Breast epithelium (tissue), 4 donors: ENCODE results near the gene PRCC. TPM values are rescaled to one million over a fixed set of nuclear protein-coding genes. Genes with fewer than 3 reads are reported as not detected.

Experiments used
- DNase-seq, 2 donors: peaks; one replicate each; pipeline ENCODE4 v3.0.0-alpha.2; 2019; ENCODE audit warnings: low spot score in 2 of 2
- H3K27ac ChIP-seq, 2 donors: fragments of 200-600 bp; sonication (generic) in 1 of 2; one replicate each; pipeline ENCODE4 v1.5.1; 2016 to 2019; ENCODE audit warnings: mild to moderate bottlenecking in 1 of 2
- H3K27me3 ChIP-seq, 2 donors: fragments of 200-600 bp; sonication (generic) in 1 of 2; one replicate each; pipeline versions ENCODE4 v1.5.1 to v1.6.0; 2017 to 2019; ENCODE audit warnings: control low read depth in 1 of 2, mild to moderate bottlenecking in 1 of 2
- H3K36me3 ChIP-seq: fragments of 200-600 bp; one replicate; pipeline ENCODE4 v1.5.1; 2019
- H3K4me1 ChIP-seq, 2 donors: fragments of 200-600 bp; sonication (generic); one replicate each; pipeline ENCODE4 v1.5.1; 2016 to 2019; ENCODE audit warnings: control low read depth in 1 of 2
- H3K4me3 ChIP-seq, 3 donors: fragments of 200-600 bp; sonication (generic); 1 replicate in 2 of 3; 2 replicates in 1 of 3; pipeline ENCODE4 v1.5.1; 2016 to 2019; ENCODE audit warnings: mild to moderate bottlenecking in 3 of 3, moderate library complexity in 2 of 3
- H3K9me3 ChIP-seq, 2 donors: fragments of 200-600 bp; sonication (generic) in 1 of 2; one replicate each; pipeline ENCODE4 v1.5.1; 2016 to 2019; ENCODE audit warnings: control low read depth in 1 of 2
- CTCF ChIP-seq, 3 donors: fragments of 450-650 bp; IDR thresholded peaks; one replicate each; pipeline ENCODE4 v1.5.1; 2016 to 2017; ENCODE audit warnings: antibody characterized with exemption in 3 of 3, mild to moderate bottlenecking in 3 of 3, moderate library complexity in 3 of 3
- POLR2A ChIP-seq: fragments of 450-650 bp; IDR thresholded peaks from one replicate; pipeline ENCODE4 v1.6.1; 2016; ENCODE audit warnings: antibody characterized with exemption, mild to moderate bottlenecking, moderate library complexity
- POLR2AphosphoS5 ChIP-seq, 3 donors: sonication (generic); formaldehyde crosslinking; IDR thresholded peaks; one replicate each; pipeline ENCODE4 v1.6.1; 2017; ENCODE audit warnings: antibody characterized with exemption in 3 of 3
- intact Hi-C: fragments of 100-400 bp; cut with DNase I; formaldehyde crosslinking; loops from one replicate; pipeline ENCODE4 v1.15.1; 2023; ENCODE audit warnings: low total_unique reads
- total RNA-seq, 3 donors: library from RNA; depleted of rRNA; stranded (reverse); fragments of >200 nt; gene quantifications; one replicate each; pipeline ENCODE4 v1.1.0, GENCODE V29; 2016

The PRCC gene
- total RNA-seq, 3 donors from 2014 or later: 21.6 to 35.9 (median 24.9) TPM

GRCh38 chr1:156848461-156849150 is 81.3 kb downstream of the PRCC start:
- intact Hi-C loops: loop anchor here (1.0 kb wide), 1 partner anchor 37 kb away; no protein-coding TSS in a partner anchor
- H3K27me3 ChIP-seq: peaks cover 0 to 29% of the 10 kb centered on the region in 2 donors

GRCh38 chr1:156849151-156849496 is 81.8 kb downstream of the PRCC start:
- peak overlapping the region in 1 of 3 donors; percentile 35 for H3K4me3 ChIP-seq
- intact Hi-C loops: loop anchor here (1.0 kb wide), 1 partner anchor 36 kb away; no protein-coding TSS in a partner anchor
- peaks cover 0 to 24% of the 10 kb centered on the region in 2 donors for H3K27me3 ChIP-seq
- no peaks in the 10 kb centered on the region for H3K9me3 ChIP-seq
- H3K4me1 ChIP-seq: no peaks in the 10 kb centered on the region
- DNase-seq: no peak
- TF ChIP-seq POLR2A (no peak), POLR2AphosphoS5 (IDR thresholded peaks at IDR 0.05) (no peak), CTCF (IDR thresholded peaks at IDR 0.05) (no peak)
- H3K36me3 ChIP-seq: no peaks in the 10 kb centered on the region
- H3K27ac ChIP-seq: no peak overlapping the region

More at GRCh38 chr1:156848461-156849150, 81.3 kb downstream of the PRCC start:
- peak overlapping the region in 1 of 3 donors; percentile 35 for H3K4me3 ChIP-seq
- no peaks in the 10 kb centered on the region for H3K9me3 ChIP-seq
- TF ChIP-seq POLR2A (no peak), CTCF (IDR thresholded peaks at IDR 0.05) (no peak), POLR2AphosphoS5 (IDR thresholded peaks at IDR 0.05) (no peak)
- no peaks in the 10 kb centered on the region for H3K36me3 ChIP-seq
- no peak overlapping the region for H3K27ac ChIP-seq
- no peaks in the 10 kb centered on the region for H3K4me1 ChIP-seq
- DNase-seq: peak in 1 of 2 donors; percentile 37

Other genes starting within 250 kb of the PRCC start
- gene IQGAP3, start 195.0 kb upstream of the PRCC start, total RNA-seq: 1 to 10 TPM in 1 of 3 donors, under 1 TPM in 2; under 0.01 to 1.4 (median 0.15) TPM
- not detected for gene TTC24, start 187.8 kb upstream of the PRCC start, total RNA-seq
- 10 to 100 TPM; 70.4 to 90.5 (median 75.5) TPM for gene NAXE, start 175.8 kb upstream of the PRCC start, total RNA-seq
- 10 to 100 TPM; 20.2 to 31.1 (median 23.7) TPM for gene GPATCH4, start 166.1 kb upstream of the PRCC start, total RNA-seq
- not detected for gene HAPLN2, start 148.1 kb upstream of the PRCC start, total RNA-seq
- gene BCAN, start 125.4 kb upstream of the PRCC start, total RNA-seq: under 1 TPM in 1 of 3 donors, not detected in 2; 0.44 TPM
- gene NES, start 90.1 kb upstream of the PRCC start, total RNA-seq: 10 to 100 TPM in 2 of 3 donors, 1 to 10 TPM in 1; 9.9 to 28.5 (median 14.9) TPM
- 10 to 100 TPM in 2 of 3 donors, 1 to 10 TPM in 1; 4.2 to 61.6 (median 28.2) TPM for gene CRABP2, start 62.0 kb upstream of the PRCC start, total RNA-seq
- 10 to 100 TPM; 15.5 to 41.3 (median 30.2) TPM for gene METTL25B, start 39.1 kb upstream of the PRCC start, total RNA-seq
- gene ISG20L2, start 38.8 kb upstream of the PRCC start, total RNA-seq: 10 to 100 TPM; 13.6 to 25.2 (median 21.0) TPM
- gene MRPL24, start 26.4 kb upstream of the PRCC start, total RNA-seq: 10 to 100 TPM; 36.6 to 63.9 (median 63.8) TPM
- 100 to 1,000 TPM; 133 to 178 (median 173) TPM for gene HDGF, start 15.9 kb upstream of the PRCC start, total RNA-seq
- 1 to 10 TPM in 2 of 3 donors, not detected in 1; 4.6 to 5.4 TPM for gene SH2D2A, start 49.3 kb downstream of the PRCC start, total RNA-seq
- under 1 TPM in 2 of 3 donors, not detected in 1; 0.15 to 0.33 TPM for gene INSRR, start 91.6 kb downstream of the PRCC start, total RNA-seq
- 1 to 10 TPM in 1 of 3 donors, under 1 TPM in 2; 0.16 to 4.9 (median 0.73) TPM for gene NTRK1, start 93.3 kb downstream of the PRCC start, total RNA-seq
- gene PEAR1, start 126.2 kb downstream of the PRCC start, total RNA-seq: 10 to 100 TPM in 1 of 3 donors, 1 to 10 TPM in 2; 4.0 to 15.1 (median 6.2) TPM
- not detected for gene LRRC71, start 153.1 kb downstream of the PRCC start, total RNA-seq